Keratinocyte (primary cell): Measurements from ENCODE around the gene FGD1. TPM values are rescaled to one million over a fixed set of nuclear protein-coding genes. Genes with fewer than 3 reads are reported as not detected.

Experiments used
- DNase-seq: peaks from one replicate; pipeline ENCODE4 v3.0.0-alpha.2; 2011; ENCODE audit warnings: low read depth, missing footprints, low spot score
- FAIRE-seq: peaks from 2 replicates; lab custom pipeline; 2011; peaks lifted over from hg19 to GRCh38; lab: Jason Lieb, UNC
- H2AFZ ChIP-seq: 2 replicates; pipeline ENCODE4 v1.6.0; 2012; ENCODE audit warnings: low read length, control low read depth, inconsistent platforms; ENCODE audit not compliant: control insufficient read depth
- H3K27ac ChIP-seq: 2 replicates; pipeline ENCODE4 v1.5.1; 2011; ENCODE audit warnings: low read length; ENCODE audit not compliant: control insufficient read depth, insufficient read depth
- H3K27me3 ChIP-seq: 3 replicates; pipeline ENCODE4 v1.6.0; 2011; ENCODE audit warnings: low read length; ENCODE audit not compliant: control insufficient read depth, insufficient read depth; ENCODE audit errors: extremely low read depth
- H3K36me3 ChIP-seq, 2 experiments: 2 replicates in 1 of 2; 3 replicates in 1 of 2; pipeline ENCODE4 v1.5.1; 2011; ENCODE audit warnings: low read length in 2 of 2, mild to moderate bottlenecking in 1 of 2; ENCODE audit not compliant: control insufficient read depth in 2 of 2, insufficient read depth in 2 of 2; ENCODE audit errors: extremely low read depth in 1 of 2
- H3K4me1 ChIP-seq: 3 replicates; pipeline ENCODE4 v1.5.1; 2011; ENCODE audit warnings: low read length; ENCODE audit not compliant: control insufficient read depth, insufficient read depth; ENCODE audit errors: extremely low read depth
- H3K4me2 ChIP-seq: 3 replicates; pipeline ENCODE4 v1.6.0; 2011; ENCODE audit warnings: low read depth, low read length; ENCODE audit not compliant: control insufficient read depth, insufficient read depth; ENCODE audit errors: extremely low read depth
- H3K4me3 ChIP-seq, 3 experiments: fragments of 200-600 bp in 1 of 3; sonication (generic) in 1 of 3; 2 replicates in 2 of 3; 3 replicates in 1 of 3; pipeline ENCODE4 v1.5.1; 2011 to 2016; ENCODE audit warnings: low read length in 3 of 3, mild to moderate bottlenecking in 3 of 3, control low read depth in 2 of 3, inconsistent platforms in 1 of 3, low read depth in 1 of 3, mixed read lengths in 1 of 3, mixed run types in 1 of 3, moderate library complexity in 1 of 3; ENCODE audit not compliant: control insufficient read depth in 2 of 3, insufficient read depth in 2 of 3; ENCODE audit errors: extremely low read depth in 1 of 3
- H3K79me2 ChIP-seq: 2 replicates; pipeline ENCODE4 v1.6.0; 2012; ENCODE audit warnings: low read length; ENCODE audit not compliant: control insufficient read depth, insufficient read depth
- H3K9ac ChIP-seq: 3 replicates; pipeline ENCODE4 v1.6.0; 2011; ENCODE audit warnings: low read length; ENCODE audit not compliant: control insufficient read depth, insufficient read depth; ENCODE audit errors: extremely low read depth
- H3K9me1 ChIP-seq: 3 replicates; pipeline ENCODE4 v1.6.0; 2011; ENCODE audit warnings: low read length; ENCODE audit not compliant: control insufficient read depth, insufficient read depth; ENCODE audit errors: extremely low read depth
- H3K9me3 ChIP-seq: 2 replicates; pipeline ENCODE4 v1.5.1; 2012; ENCODE audit warnings: low read depth, low read length; ENCODE audit not compliant: control insufficient read depth
- H4K20me1 ChIP-seq: 3 replicates; pipeline ENCODE4 v1.6.0; 2011; ENCODE audit warnings: low read length; ENCODE audit not compliant: control insufficient read depth, insufficient read depth; ENCODE audit errors: extremely low read depth
- EZH2 ChIP-seq: IDR thresholded peaks from one replicate; pipeline ENCODE4 v1.6.1; 2012; ENCODE audit warnings: inconsistent platforms, mild to moderate bottlenecking, low read length, moderate library complexity
- dilution Hi-C: fragments of 300-500 bp; cut with MboI; formaldehyde crosslinking; loops from one replicate; pipeline ENCODE4 v1.7.0; 2020; ENCODE audit warnings: low sequenced_read_pairs; ENCODE audit not compliant: extremely low pct_ligation_motif_present
- polyA plus RNA-seq, 5 experiments: library from polyadenylated mRNA; depleted of rRNA in 3 of 5; stranded (reverse) in 3 of 5; stranded (forward) in 1 of 5; unstranded in 1 of 5; fragments of >200 nt; gene quantifications; 1 replicate in 1 of 5; 2 replicates in 3 of 5; 3 replicates in 1 of 5; pipeline versions ENCODE4 v1.2.1 to v1.2.3, GENCODE V29; 2011 to 2012; ENCODE audit warnings: missing spikeins in 2 of 5, low read depth in 1 of 5, low replicate concordance in 1 of 5
- TF ChIP-seq, protein P1 (sequence below), 3 experiments: IDR thresholded peaks in 1 of 3; conservative IDR thresholded peaks in 1 of 3; optimal IDR thresholded peaks in 1 of 3; 2 replicates in 2 of 3; 3 replicates in 1 of 3; pipeline versions ENCODE3 to v1.5.1; 2011; ENCODE audit warnings: low read length in 3 of 3, mild to moderate bottlenecking in 3 of 3, moderate library complexity in 2 of 3, control low read depth in 1 of 3, inconsistent platforms in 1 of 3; ENCODE audit not compliant: insufficient read depth in 2 of 3; ENCODE audit errors: extremely low read depth in 1 of 3

The FGD1 gene
- polyA plus RNA-seq, 1 donor (not counting 4 experiments of a cell fraction or from before 2014, with no cell fraction given), result 2.9 TPM

DNA sequence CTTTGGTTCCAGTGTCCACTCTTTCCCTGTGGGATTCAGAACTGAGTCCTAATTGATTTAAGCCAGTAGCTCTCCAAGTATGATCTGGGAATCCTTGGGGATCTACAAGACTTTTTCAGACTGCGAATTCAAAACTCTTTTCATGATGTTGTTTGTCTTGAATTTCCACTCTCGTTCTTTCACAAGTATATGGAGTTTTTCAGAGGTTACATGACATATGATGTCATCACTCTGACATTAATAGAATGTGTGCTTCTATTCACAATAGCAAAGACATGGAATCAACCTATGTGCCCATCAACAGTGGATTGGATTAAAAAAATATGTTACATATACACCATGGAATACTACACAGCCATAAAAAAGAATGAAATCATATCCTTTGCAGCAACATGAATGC is 79.1 kb downstream of the FGD1 start:
- H3K4me1 ChIP-seq, result no peaks in the 10 kb centered on the region
- H3K9me3 ChIP-seq, result no peaks in the 10 kb centered on the region
- no peak overlapping the region for H2AFZ ChIP-seq
- FAIRE-seq (no peak), DNase-seq (no peak)
- H3K9ac ChIP-seq, result no peak overlapping the region
- H3K36me3 ChIP-seq, result no peaks in the 10 kb centered on the region
- no peak overlapping the region for H3K4me3 ChIP-seq
- TF ChIP-seq, protein P1, sequence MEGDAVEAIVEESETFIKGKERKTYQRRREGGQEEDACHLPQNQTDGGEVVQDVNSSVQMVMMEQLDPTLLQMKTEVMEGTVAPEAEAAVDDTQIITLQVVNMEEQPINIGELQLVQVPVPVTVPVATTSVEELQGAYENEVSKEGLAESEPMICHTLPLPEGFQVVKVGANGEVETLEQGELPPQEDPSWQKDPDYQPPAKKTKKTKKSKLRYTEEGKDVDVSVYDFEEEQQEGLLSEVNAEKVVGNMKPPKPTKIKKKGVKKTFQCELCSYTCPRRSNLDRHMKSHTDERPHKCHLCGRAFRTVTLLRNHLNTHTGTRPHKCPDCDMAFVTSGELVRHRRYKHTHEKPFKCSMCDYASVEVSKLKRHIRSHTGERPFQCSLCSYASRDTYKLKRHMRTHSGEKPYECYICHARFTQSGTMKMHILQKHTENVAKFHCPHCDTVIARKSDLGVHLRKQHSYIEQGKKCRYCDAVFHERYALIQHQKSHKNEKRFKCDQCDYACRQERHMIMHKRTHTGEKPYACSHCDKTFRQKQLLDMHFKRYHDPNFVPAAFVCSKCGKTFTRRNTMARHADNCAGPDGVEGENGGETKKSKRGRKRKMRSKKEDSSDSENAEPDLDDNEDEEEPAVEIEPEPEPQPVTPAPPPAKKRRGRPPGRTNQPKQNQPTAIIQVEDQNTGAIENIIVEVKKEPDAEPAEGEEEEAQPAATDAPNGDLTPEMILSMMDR (optimal IDR thresholded peaks at IDR 0.05 in 1 of 3, IDR thresholded peaks at IDR 0.05 in 1 of 3, conservative IDR thresholded peaks at IDR 0.05 in 1 of 3; ENCODE audit: extremely low read depth in 1 of 3, insufficient read depth in 2 of 3, low read length in 3 of 3), result no peak
- TF ChIP-seq EZH2, result no peak
- H3K27ac ChIP-seq, result no peak overlapping the region
- no peaks in the 10 kb centered on the region for H4K20me1 ChIP-seq
- no peak overlapping the region for H3K4me2 ChIP-seq
- dilution Hi-C loops, result no loop called here
- no peaks in the 10 kb centered on the region for H3K79me2 ChIP-seq
- H3K27me3 ChIP-seq, result no peaks in the 10 kb centered on the region
- no peaks in the 10 kb centered on the region for H3K9me1 ChIP-seq

DNA sequence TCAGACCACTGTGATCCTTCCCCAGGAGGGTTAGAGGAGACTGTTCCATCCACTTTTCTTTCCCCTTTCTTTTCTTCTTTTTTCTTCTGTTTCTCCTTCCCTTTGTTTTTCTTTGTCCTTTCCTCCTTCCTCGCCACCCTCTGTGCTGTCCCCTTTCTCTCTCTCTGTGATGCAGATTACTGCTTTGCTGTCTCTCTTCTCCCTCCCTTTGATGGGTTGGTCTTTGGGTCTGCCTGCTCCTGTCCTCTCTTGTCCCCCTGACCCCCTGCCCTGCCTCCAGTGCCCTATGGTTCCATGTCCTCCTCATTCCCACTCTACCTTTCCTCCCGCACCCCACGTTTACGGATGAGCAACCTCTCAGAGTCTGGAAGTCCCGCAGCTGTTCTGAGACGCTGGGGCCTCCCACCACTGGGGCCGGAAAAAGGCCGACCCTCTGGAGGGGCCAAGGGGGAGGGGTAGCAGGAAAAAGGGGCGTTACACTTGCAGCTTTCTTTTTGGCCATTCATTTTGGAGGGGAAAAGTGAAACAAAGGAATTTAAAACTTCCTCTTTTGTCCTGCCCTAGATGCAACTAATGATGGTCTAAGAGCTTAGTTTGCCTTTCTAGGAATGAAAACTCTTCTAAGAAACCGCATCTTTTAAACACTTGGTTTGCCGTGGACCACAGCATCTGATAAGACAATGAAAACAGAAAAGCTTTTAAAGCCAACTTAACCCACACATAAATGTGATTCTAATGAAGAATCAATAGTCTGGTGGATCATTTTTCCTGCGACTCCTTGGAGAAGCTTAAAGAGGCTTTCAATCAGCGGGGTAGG is 80.3 kb downstream of the FGD1 start:
- H4K20me1 ChIP-seq, result no peaks in the 10 kb centered on the region
- no peak overlapping the region for H3K9ac ChIP-seq
- H3K4me1 ChIP-seq, result no peaks in the 10 kb centered on the region
- no peaks in the 10 kb centered on the region for H3K27me3 ChIP-seq
- no peaks in the 10 kb centered on the region for H3K79me2 ChIP-seq
- no peak overlapping the region for H3K27ac ChIP-seq
- dilution Hi-C loops, result no loop called here
- H3K9me3 ChIP-seq, result no peaks in the 10 kb centered on the region
- no peak for DNase-seq
- no peak for TF ChIP-seq EZH2
- TF ChIP-seq, protein P1 (optimal IDR thresholded peaks at IDR 0.05 in 1 of 3, IDR thresholded peaks at IDR 0.05 in 1 of 3, conservative IDR thresholded peaks at IDR 0.05 in 1 of 3; ENCODE audit: extremely low read depth in 1 of 3, insufficient read depth in 2 of 3, low read length in 3 of 3), result no peak
- no peak overlapping the region for H2AFZ ChIP-seq
- H3K9me1 ChIP-seq, result no peaks in the 10 kb centered on the region
- no peaks in the 10 kb centered on the region for H3K36me3 ChIP-seq
- no peak overlapping the region for H3K4me3 ChIP-seq
- H3K4me2 ChIP-seq, result no peak overlapping the region
- FAIRE-seq, result no peak
